Measurements from ENCODE around the gene TMPRSS2.

DNA sequence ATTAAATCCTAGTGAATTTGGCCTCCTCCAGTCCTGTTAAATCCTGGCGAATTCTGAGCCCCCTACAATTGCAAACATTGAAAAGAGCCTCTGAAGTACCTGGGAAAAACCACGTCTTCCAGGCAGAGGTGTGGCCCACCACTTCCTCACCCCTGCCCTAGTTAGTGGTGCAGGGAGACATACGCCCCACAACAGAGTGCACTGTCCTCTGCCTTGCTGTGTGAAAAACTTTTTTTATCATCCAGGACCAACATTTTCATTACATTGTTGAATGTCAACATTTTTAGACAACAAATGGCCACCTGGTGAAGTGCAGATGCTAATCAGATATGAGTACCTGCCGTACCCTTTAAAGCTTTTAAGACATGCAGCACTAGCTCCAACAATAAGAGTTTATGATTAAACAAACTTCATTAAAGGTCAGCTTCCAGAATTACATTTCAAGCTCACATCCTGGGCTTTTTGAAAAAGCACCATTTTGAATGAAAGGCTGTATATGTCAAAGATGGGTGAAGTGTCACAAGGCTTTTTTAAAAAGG lies 13.6 kb upstream of the TMPRSS2 start:
- TF ChIP-seq, protein P1, sequence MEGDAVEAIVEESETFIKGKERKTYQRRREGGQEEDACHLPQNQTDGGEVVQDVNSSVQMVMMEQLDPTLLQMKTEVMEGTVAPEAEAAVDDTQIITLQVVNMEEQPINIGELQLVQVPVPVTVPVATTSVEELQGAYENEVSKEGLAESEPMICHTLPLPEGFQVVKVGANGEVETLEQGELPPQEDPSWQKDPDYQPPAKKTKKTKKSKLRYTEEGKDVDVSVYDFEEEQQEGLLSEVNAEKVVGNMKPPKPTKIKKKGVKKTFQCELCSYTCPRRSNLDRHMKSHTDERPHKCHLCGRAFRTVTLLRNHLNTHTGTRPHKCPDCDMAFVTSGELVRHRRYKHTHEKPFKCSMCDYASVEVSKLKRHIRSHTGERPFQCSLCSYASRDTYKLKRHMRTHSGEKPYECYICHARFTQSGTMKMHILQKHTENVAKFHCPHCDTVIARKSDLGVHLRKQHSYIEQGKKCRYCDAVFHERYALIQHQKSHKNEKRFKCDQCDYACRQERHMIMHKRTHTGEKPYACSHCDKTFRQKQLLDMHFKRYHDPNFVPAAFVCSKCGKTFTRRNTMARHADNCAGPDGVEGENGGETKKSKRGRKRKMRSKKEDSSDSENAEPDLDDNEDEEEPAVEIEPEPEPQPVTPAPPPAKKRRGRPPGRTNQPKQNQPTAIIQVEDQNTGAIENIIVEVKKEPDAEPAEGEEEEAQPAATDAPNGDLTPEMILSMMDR (IDR thresholded peaks at IDR 0.05), result no peak
- TF ChIP-seq POLR2A (IDR thresholded peaks at IDR 0.05), result no peak

Measured in adrenal gland (tissue), 5 donors.